Stomach (tissue), 4 donors: ENCODE measurements around the gene TRIM2.

ENCODE experiments used
- EP300 ChIP-seq: sonication (generic); formaldehyde crosslinking; IDR thresholded peaks from one replicate; pipeline ENCODE4 v1.6.1; 2017; ENCODE audit warnings: antibody characterized with exemption
- POLR2A ChIP-seq, 4 donors: fragments of 450-650 bp; IDR thresholded peaks; one replicate each; pipeline ENCODE4 v1.6.1; 2016; ENCODE audit warnings: antibody characterized with exemption in 4 of 4, control low read depth in 2 of 4, mild to moderate bottlenecking in 1 of 4, moderate library complexity in 1 of 4
- POLR2AphosphoS5 ChIP-seq, 3 donors: sonication (generic); formaldehyde crosslinking; IDR thresholded peaks; one replicate each; pipeline ENCODE4 v1.6.1; 2016; ENCODE audit warnings: antibody characterized with exemption in 3 of 3
- TF ChIP-seq, protein P1 (sequence below), 7 experiments: fragments of 450-650 bp in 4 of 7; fragments of 200-600 bp in 3 of 7; sonication (generic) in 3 of 7; IDR thresholded peaks; one replicate each; pipeline ENCODE4 v1.5.1; 2016 to 2019; ENCODE audit warnings: antibody characterized with exemption in 7 of 7, control low read depth in 2 of 7, mild to moderate bottlenecking in 1 of 7

DNA sequence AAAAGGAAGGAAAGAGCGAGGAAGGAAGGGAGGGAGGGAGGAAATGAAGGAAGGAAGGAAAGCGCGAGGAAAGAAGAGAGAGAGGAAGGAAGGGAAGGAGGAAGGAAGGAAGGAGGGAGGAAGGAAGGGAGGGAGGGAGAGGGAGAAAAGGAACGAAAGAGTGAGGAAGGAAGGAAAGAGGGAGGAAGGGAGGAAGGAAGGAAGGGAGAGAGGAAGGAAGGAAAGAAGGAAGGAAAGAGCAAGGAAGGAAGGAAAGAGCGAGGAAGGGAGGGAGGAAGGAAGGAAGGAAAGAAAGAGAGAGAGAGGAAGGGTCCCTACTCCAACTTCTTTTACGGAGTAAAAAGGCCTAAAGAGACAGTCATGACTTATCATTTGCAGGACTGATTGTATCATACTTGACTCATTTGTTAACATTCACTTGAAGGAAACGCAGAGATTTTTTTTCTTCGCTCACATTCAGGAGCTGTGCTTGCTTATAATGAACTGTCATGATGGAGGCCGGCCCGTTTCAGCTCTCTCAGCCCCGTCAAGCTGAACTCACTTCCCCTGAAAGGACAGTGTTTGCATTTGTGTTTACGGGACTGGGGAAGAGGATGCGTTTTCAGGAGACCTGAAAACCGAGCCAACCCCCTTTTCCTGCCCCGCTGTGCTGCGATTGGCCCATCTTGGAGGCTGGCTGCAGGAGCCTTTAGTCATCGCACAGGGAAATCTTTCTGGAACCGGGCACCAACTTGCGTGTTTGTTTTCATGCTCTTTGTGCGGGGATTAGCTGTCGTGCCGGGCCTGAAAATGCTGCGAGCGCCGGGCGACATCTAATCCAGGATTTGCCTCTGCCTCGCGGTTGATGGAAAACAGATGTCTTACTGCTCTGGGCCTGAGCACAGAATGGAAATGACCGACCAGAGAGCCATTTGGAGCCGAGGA lies 17.8 kb downstream of the TRIM2 start:
- TF ChIP-seq, protein P1, sequence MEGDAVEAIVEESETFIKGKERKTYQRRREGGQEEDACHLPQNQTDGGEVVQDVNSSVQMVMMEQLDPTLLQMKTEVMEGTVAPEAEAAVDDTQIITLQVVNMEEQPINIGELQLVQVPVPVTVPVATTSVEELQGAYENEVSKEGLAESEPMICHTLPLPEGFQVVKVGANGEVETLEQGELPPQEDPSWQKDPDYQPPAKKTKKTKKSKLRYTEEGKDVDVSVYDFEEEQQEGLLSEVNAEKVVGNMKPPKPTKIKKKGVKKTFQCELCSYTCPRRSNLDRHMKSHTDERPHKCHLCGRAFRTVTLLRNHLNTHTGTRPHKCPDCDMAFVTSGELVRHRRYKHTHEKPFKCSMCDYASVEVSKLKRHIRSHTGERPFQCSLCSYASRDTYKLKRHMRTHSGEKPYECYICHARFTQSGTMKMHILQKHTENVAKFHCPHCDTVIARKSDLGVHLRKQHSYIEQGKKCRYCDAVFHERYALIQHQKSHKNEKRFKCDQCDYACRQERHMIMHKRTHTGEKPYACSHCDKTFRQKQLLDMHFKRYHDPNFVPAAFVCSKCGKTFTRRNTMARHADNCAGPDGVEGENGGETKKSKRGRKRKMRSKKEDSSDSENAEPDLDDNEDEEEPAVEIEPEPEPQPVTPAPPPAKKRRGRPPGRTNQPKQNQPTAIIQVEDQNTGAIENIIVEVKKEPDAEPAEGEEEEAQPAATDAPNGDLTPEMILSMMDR (IDR thresholded peaks at IDR 0.05): no peak
- peak; percentile 30 to 55 (median 53) for TF ChIP-seq POLR2AphosphoS5 (IDR thresholded peaks at IDR 0.05)
- no peak for TF ChIP-seq POLR2A (IDR thresholded peaks at IDR 0.05)
- TF ChIP-seq EP300: no peak
